ENCODE results near the gene TRIM13.

TRIM13 gene

DNA sequence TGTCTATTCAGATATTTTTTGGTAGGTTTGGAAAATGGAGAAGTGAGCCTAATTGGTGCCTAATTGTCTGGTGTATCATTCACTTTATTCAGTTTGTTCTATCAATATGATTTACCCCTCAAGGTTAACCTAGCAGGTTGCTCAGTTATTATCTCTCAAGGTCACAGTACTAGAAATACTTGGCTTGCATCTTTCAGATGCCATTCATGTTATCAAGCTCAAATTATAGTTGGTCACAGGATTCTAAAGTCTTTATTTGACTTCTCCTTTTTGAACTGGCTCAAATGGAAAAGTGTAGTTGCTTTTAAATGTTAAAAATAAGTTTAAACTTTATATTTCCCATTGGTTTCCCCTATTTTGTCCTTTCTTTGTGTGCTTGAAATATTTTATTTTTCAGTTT, 21.0 kb downstream of the TRIM13 start:
- DNase-seq (ENCODE audit: low read depth, low spot score), result no peak
- ChIA-PET POLR2A (no interaction called here), CTCF (interaction anchor here (0.9 to 2.7 kb wide), 3 partner anchors 9 to 50 kb away, joined by 3 to 16 read pairs (median 4); partner anchors contain the start of gene TRIM13)
- H3K4me3 ChIP-seq (ENCODE audit: low read depth, low read length), result no peak overlapping the region
- TF ChIP-seq CTCF (IDR thresholded peaks at IDR 0.05; ENCODE audit: insufficient read depth, low read length, missing control alignments), result no peak

GRCh38 chr13:50025436-50025835, 28.6 kb downstream of the TRIM13 start:
- DNase-seq (ENCODE audit: low read depth, low spot score), result no peak
- H3K4me3 ChIP-seq (ENCODE audit: low read depth, low read length), result no peak overlapping the region
- POLR2A ChIA-PET, result no interaction called here
- CTCF ChIA-PET, result interaction anchor here (0.9 kb wide), 1 partner anchor 27 kb away, joined by 3 read pairs; no protein-coding TSS in a partner anchor
- no peak for TF ChIP-seq CTCF (IDR thresholded peaks at IDR 0.05; ENCODE audit: insufficient read depth, low read length, missing control alignments)

DNA sequence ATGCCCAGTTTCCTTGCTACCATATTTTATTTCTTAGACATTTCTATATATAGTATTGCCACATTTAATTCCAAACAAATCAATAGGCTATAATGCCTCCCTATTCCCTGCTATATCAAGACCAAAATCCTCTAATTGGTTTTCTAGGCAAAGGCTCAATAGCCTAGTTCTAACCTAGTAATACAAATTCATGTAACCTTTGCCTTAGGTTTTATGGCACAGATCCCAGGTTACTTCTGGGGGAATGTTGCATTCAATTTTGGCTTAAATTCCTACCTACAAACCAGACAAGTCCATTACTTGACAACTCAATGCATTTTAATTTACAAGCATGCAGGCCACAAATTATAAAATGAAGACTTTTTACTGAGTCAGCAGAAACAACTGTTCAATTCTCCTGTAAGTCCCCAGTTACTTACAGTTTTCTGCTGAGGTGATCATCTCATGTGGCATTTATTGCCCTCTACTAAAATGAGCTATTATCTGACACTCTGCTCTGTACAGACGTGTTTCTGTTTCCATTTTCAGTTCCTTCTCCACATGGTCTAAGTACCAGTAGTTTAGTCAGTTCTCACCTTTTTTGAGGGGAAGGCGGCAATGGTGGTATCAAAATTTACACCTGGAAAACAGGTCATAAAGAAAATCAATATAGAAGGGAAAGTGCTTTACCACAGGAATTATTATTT, 30.1 kb downstream of the TRIM13 start:
- TF ChIP-seq CTCF (IDR thresholded peaks at IDR 0.05; ENCODE audit: insufficient read depth, low read length, missing control alignments), result no peak
- no peak overlapping the region for H3K4me3 ChIP-seq (ENCODE audit: low read depth, low read length)
- ChIA-PET POLR2A (no interaction called here), CTCF (interaction anchor here (1.4 kb wide), 1 partner anchor 30 kb away, joined by 5 read pairs; the partner anchor contains the start of gene TRIM13)
- no peak for DNase-seq (ENCODE audit: low read depth, low spot score)

GRCh38 chr13:50030315-50030714, 33.5 kb downstream of the TRIM13 start:
- DNase-seq (ENCODE audit: low read depth, low spot score), result no peak
- TF ChIP-seq CTCF (IDR thresholded peaks at IDR 0.05; ENCODE audit: insufficient read depth, low read length, missing control alignments), result no peak
- CTCF ChIA-PET, result no interaction called here
- POLR2A ChIA-PET, result no interaction called here
- H3K4me3 ChIP-seq (ENCODE audit: low read depth, low read length), result no peak overlapping the region

DNA sequence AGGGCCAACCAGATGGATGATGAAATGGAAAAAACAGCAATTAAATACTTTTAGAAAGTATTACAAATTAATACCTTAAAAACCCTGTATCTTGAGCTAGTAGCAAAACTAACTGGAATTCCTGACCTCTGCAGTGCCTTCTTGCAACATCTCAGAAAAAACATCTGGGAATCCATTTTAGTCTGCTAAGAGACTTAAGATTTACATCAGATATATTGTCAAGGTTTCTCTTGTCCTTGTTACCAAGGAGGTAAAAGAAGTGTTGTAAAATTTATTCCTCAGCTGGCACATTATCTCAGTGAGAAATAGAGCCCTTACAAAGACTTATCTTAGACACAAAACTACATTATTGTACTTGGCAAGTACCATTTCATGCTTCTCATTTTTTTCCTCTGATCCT, 36.9 kb downstream of the TRIM13 start:
- DNase-seq (ENCODE audit: low read depth, low spot score), result peak; percentile 34
- ChIA-PET POLR2A (no interaction called here), CTCF (interaction anchor here (0.8 kb wide), 1 partner anchor 36 kb away, joined by 3 read pairs; no protein-coding TSS in a partner anchor)
- no peak overlapping the region for H3K4me3 ChIP-seq (ENCODE audit: low read depth, low read length)
- TF ChIP-seq CTCF (IDR thresholded peaks at IDR 0.05; ENCODE audit: insufficient read depth, low read length, missing control alignments), result no peak

DNA sequence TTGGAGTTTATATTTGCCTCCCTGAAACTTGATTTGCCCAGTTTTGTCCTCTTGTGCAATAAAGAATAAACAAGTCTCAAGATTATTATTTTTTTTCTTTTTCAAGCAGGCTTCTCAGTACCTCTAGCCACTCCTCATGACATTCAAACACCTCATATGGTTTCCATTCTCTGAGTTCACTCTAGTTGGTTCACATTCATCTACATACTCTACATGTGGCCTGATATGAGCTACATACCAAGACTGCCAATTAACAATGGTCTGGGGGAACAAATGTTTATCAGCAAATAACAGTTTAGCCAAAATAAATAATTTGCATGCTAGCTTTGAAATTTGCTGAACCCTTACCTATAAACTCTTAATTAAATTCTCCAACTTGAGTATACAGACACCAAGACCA, 40.9 kb downstream of the TRIM13 start:
- H3K4me3 ChIP-seq (ENCODE audit: low read depth, low read length), result no peak overlapping the region
- TF ChIP-seq CTCF (IDR thresholded peaks at IDR 0.05; ENCODE audit: insufficient read depth, low read length, missing control alignments), result no peak
- ChIA-PET CTCF (no interaction called here), POLR2A (interaction anchor here (0.7 kb wide), 1 partner anchor 40 kb away, joined by 3 read pairs; no protein-coding TSS in a partner anchor)
- no peak for DNase-seq (ENCODE audit: low read depth, low spot score)
